NT2/D1 (cell line): ENCODE measurements around the gene CAMK2D.

Source experiments
- SUZ12 ChIP-seq: IDR thresholded peaks from 2 replicates; pipeline ENCODE4 v1.6.1; 2011; ENCODE audit not compliant: insufficient read length, insufficient read depth; ENCODE audit errors: extremely low read depth
- YY1 ChIP-seq: IDR thresholded peaks from 2 replicates; pipeline ENCODE4 v1.6.1; 2011; ENCODE audit not compliant: insufficient read length, insufficient read depth
- ZNF274 ChIP-seq: IDR thresholded peaks from 2 replicates; pipeline ENCODE4 v1.6.1; 2011; ENCODE audit warnings: mild to moderate bottlenecking, low read depth, low read length

DNA sequence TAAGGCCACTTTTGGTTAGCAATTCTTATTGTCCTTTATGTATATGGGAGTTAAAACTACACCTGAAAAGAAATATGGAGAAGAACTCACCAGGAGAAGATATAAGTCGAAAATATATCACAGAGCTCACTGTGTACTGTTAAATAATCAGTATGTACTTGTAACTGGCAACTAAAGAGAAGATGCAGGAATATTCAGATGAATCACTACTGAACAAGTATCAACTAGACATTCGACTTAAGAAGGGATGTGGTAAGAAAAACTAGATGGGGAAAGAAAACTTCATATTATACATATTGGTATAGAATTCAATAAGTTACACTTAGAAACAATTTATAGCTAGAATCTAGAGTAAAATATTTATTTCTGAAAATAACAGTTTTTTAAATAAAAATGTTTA, 230.0 kb downstream of the CAMK2D start:
- no peak for TF ChIP-seq YY1
- TF ChIP-seq ZNF274 = no peak
- TF ChIP-seq SUZ12 = no peak
